Kidney (tissue), 14 donors: ENCODE data around the gene ZNF587B. TPM values are rescaled to one million over a fixed set of nuclear protein-coding genes. Genes with fewer than 3 reads are reported as not detected.
"Not testable (repeated sequence)": the region's sequence is repeated elsewhere in the genome, so short reads cannot be mapped to it uniquely, and the experiment has no call there.

Source experiments
- DNase-seq, 5 donors: peaks; one replicate each; pipeline ENCODE4 v3.0.0-alpha.2; 2013 to 2020
- FAIRE-seq: peaks from 2 replicates; lab custom pipeline; 2012; peaks lifted over from hg19 to GRCh38; lab: Jason Lieb, UNC
- H3K27ac ChIP-seq, 2 donors: one replicate each; pipeline ENCODE4 v1.7.0; 2013; ENCODE audit warnings: low read depth in 2 of 2, low read length in 2 of 2, inconsistent platforms in 1 of 2
- H3K27me3 ChIP-seq: one replicate; pipeline ENCODE4 v1.7.1; 2013; ENCODE audit warnings: low read length, inconsistent platforms; ENCODE audit not compliant: control insufficient read depth, insufficient read depth
- H3K36me3 ChIP-seq, 3 donors: one replicate each; pipeline versions ENCODE4 v1.7.0 to v1.7.1; 2013; ENCODE audit warnings: low read length in 3 of 3, control low read depth in 1 of 3, inconsistent platforms in 1 of 3; ENCODE audit not compliant: insufficient read depth in 3 of 3, control insufficient read depth in 2 of 3
- H3K4me1 ChIP-seq, 3 donors: one replicate each; pipeline versions ENCODE4 v1.7.0 to v1.7.1; 2013; ENCODE audit warnings: low read length in 3 of 3, inconsistent platforms in 1 of 3, low read depth in 1 of 3; ENCODE audit not compliant: control insufficient read depth in 2 of 3, insufficient read depth in 2 of 3
- H3K4me3 ChIP-seq, 3 donors: one replicate each; pipeline versions ENCODE4 v1.7.0 to v1.8.1; 2013; ENCODE audit warnings: low read length in 3 of 3, control low read depth in 1 of 3, inconsistent platforms in 1 of 3
- H3K9ac ChIP-seq, 3 donors: one replicate each; pipeline versions ENCODE4 v1.7.0 to v1.7.1; 2013; ENCODE audit warnings: low read length in 3 of 3, control low read depth in 1 of 3, inconsistent platforms in 1 of 3
- H3K9me3 ChIP-seq, 3 donors: one replicate each; pipeline versions ENCODE4 v1.7.0 to v1.7.1; 2013; ENCODE audit warnings: low read length in 3 of 3, control low read depth in 1 of 3, inconsistent platforms in 1 of 3; ENCODE audit not compliant: control insufficient read depth in 2 of 3, insufficient read depth in 1 of 3
- intact Hi-C: fragments of 100-400 bp; cut with DNase I; formaldehyde crosslinking; loops from one replicate; pipeline ENCODE4 v1.11.1; 2022
- polyA plus RNA-seq: library from polyadenylated mRNA; stranded (reverse); fragments of 350-450 nt; fragmentation: Illumina TruSeq; extraction: RNeasy Lipid Tissue Mini Kit (QIAGEN cat#74804); gene quantifications from one replicate; pipeline ENCODE4 v1.2.3, GENCODE V29; 2014; ENCODE audit warnings: low read depth, low replicate concordance; ENCODE audit not compliant: insufficient read depth
- total RNA-seq: library from RNA; stranded (reverse); fragmentation: NEBNext Ultra II Directional; extraction: Animal tissue kit (Norgen Biotek cat#: 25700); gene quantifications from one replicate; pipeline ENCODE4 v1.2.1, GENCODE V29; 2021
- TF ChIP-seq, protein P1 (sequence below): IDR thresholded peaks from 3 replicates; pipeline ENCODE4 v1.5.1; 2012; ENCODE audit warnings: mild to moderate bottlenecking, moderate library complexity, borderline replicate concordance; ENCODE audit not compliant: insufficient read depth; ENCODE audit errors: extremely low read depth
- donor health status: control.
- donor health status: control.
- donor health status: control.
- donor health status: control.
- donor health status: control.
- donor health status: DM: yes; HTN: yes; CAD: no.
- donor health status: Normal renal cell carcinoma (clear cell type).

The ZNF587B gene
- total and polyA plus RNA-seq, 2 donors from 2014 or later, result 5.1 to 23.6 TPM

DNA sequence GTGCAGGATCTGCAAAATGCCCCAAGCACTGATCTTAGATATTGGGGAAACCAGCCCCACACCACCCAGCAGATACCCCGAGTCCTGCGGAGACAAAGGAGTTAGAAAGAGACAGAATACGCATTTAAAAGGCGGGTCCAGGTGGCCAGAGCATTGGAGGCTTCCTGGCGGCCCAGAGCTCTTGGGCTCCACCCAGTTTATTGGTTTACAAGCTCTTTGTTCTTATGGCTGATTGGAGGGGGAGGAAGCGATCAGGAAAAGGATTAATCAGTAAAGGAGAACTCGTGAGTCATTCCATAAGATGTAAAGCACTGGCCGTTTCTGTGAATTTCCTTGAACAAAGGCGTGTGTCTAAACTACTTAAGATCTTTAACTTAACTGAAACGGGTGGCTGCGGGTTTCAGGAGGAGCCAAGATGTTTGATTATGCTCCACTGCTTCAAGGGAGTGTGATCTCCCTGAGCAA lies 20.5 kb downstream of the ZNF587B start:
- intact Hi-C loops, result no loop called here
- peaks cover 0 to 1% (median 0%) of the 10 kb centered on the region in 3 donors for H3K36me3 ChIP-seq
- H3K9ac ChIP-seq, result peak overlapping the region; percentile 63 to 93 (median 90)
- DNase-seq, result peak in 4 of 5 donors; percentile 50 to 75 (median 62)
- H3K4me3 ChIP-seq, result peak overlapping the region; percentile 74 to 95 (median 94)
- no peak for FAIRE-seq
- H3K9me3 ChIP-seq, result no peaks in the 10 kb centered on the region
- H3K27ac ChIP-seq, result peak overlapping the region in 1 of 2 donors; percentile 69
- TF ChIP-seq, protein P1, sequence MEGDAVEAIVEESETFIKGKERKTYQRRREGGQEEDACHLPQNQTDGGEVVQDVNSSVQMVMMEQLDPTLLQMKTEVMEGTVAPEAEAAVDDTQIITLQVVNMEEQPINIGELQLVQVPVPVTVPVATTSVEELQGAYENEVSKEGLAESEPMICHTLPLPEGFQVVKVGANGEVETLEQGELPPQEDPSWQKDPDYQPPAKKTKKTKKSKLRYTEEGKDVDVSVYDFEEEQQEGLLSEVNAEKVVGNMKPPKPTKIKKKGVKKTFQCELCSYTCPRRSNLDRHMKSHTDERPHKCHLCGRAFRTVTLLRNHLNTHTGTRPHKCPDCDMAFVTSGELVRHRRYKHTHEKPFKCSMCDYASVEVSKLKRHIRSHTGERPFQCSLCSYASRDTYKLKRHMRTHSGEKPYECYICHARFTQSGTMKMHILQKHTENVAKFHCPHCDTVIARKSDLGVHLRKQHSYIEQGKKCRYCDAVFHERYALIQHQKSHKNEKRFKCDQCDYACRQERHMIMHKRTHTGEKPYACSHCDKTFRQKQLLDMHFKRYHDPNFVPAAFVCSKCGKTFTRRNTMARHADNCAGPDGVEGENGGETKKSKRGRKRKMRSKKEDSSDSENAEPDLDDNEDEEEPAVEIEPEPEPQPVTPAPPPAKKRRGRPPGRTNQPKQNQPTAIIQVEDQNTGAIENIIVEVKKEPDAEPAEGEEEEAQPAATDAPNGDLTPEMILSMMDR, result no peak
- H3K4me1 ChIP-seq, result peaks cover 0 to 9% (median 3%) of the 10 kb centered on the region in 3 donors
- H3K27me3 ChIP-seq, result no peaks in the 10 kb centered on the region

DNA sequence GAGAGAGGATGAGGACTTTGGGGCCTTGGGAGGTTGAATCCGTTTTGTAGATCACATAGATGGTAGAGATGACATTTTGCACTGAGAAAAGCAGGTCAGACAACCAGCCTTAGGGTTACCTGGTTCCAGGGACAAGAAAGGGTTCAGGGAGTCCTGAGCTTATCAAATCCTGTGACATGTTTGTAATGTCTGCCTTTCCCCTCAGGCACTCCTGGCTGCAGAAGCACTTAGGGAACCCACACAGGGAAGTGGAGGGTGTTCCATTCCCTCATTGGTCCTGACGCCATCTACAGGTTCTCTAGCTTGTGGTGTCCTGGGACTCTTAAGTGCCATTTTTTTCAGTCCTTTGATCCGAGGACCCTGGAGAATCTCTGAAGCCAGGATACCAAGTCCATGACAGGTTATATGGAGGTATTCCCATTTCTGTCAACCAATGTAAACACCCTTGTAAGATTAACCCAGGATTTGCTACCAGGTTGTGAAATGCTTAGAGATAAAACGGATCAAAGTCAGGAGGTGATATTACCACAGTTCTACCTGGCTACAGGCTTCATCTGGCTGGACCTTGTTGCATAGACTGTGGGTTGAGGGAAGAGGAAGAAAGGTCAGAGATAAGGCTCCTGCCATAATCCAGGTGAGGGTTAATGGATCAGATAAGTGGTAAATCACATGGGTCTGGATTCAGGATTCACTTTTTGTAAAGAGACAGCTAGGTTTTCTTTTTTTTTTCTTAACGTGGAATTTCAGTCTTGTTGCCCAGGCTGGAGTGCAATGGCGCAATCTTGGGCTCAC lies 21.9 kb downstream of the ZNF587B start:
- H3K36me3 ChIP-seq, H3K9ac ChIP-seq, H3K4me1 ChIP-seq, intact Hi-C loops, H3K9me3 ChIP-seq, FAIRE-seq, H3K27me3 ChIP-seq, DNase-seq, H3K4me3 ChIP-seq, H3K27ac ChIP-seq: not testable (repeated sequence)

DNA sequence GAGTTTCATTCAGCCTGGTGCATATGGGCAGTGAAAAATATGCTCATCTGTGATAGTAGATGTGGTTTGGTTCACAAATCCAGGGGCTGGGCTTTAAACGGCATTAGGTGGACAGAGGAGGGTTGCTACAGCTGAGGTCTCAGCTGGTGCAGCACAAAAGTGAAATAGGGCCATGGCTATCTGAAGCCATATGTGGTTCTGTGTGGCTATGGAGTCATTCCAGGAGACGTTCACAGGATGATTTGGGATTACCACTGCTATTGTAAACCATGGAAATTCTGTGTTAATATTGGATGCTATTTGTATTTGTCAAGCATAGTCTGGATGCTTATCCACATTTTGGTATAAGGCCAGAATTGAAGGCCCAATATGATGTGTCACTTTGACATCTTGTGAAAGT lies 24.0 kb downstream of the ZNF587B start:
- H3K36me3 ChIP-seq, H3K9me3 ChIP-seq, H3K4me1 ChIP-seq, H3K9ac ChIP-seq, H3K27ac ChIP-seq, H3K27me3 ChIP-seq, FAIRE-seq, DNase-seq, intact Hi-C loops, H3K4me3 ChIP-seq: not testable (repeated sequence)

DNA sequence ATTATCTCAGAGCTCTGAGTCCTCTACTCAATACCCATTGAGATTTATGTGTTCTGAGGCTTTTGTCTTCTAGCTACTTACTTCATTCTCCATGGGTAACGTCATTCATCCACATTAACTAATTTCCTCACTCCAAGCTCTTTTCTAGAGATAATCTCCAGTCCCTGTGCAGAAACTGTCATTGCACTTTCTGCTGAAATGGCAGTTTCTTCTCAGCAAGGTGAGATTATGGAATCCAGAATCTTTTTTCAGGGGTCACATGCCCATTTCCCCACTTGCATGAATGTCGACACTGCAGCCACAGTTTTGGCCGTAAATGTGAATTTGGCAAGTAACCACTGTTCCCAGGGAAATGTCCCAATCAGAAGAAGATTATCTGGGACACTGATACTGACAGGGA lies 32.3 kb downstream of the ZNF587B start:
- H3K4me1 ChIP-seq, H3K9ac ChIP-seq, H3K27me3 ChIP-seq, H3K27ac ChIP-seq, H3K9me3 ChIP-seq, DNase-seq, H3K4me3 ChIP-seq, FAIRE-seq, intact Hi-C loops: not testable (repeated sequence)
- H3K36me3 ChIP-seq, result peaks cover 13 to 53% (median 17%) of the 10 kb centered on the region in 3 donors

DNA sequence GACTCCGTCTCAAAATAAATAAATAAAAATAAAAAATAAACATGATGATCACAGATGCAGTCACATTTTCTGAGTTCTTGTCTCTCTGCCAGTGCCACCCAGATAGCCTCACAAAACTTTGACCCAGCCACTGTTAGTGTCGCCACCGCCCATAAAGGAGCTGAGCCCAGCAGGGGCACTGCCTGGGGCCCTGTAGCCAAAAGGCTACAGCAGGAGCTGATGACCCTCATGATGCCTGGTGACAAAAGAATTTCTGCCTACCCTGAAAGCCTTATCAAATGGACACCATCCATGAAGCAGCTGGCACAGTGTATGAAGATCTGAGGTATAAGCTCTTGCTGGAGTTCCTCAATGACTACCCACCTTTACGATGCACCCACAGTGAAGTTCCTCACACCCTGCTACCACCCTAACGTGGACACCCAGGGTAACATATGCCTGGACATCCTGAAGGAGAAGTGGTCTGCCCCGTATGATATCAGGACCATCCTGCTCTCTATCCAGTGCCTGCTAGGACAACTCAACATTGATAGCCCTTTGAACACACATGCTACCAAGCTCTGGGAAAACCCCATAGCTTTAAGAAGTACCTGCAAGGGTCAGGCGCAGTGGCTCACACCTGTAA lies 37.9 kb downstream of the ZNF587B start:
- H3K36me3 ChIP-seq, result peaks cover 8 to 36% (median 12%) of the 10 kb centered on the region in 3 donors
- no peaks in the 10 kb centered on the region for H3K27me3 ChIP-seq
- no peaks in the 10 kb centered on the region for H3K4me1 ChIP-seq
- TF ChIP-seq, protein P1, result no peak
- no peak for DNase-seq
- H3K9me3 ChIP-seq, result peaks cover 4 to 20% (median 7%) of the 10 kb centered on the region in 3 donors
- intact Hi-C loops, result no loop called here
- H3K4me3 ChIP-seq, result no peak overlapping the region
- no peak for FAIRE-seq
- H3K9ac ChIP-seq, result no peak overlapping the region
- no peak overlapping the region for H3K27ac ChIP-seq

DNA sequence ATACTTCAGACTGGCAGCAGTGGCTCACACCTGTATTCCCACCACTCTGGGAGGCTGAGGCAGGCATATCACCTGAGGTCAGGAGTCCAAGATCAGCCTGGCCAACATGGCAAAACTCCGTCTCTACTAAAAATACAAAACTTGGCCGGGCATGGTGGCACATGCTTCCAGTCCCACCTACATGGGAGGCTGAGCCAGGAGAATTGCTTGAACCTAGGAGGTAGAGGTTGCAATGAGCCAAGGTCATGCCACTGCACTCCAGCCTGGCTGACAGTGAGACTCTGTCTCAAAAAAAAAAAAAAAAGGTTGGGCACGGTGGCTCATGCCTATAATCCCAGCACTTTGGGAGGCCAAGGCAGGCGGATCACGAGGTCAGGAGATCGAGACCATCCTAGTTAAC lies 39.6 kb downstream of the ZNF587B start:
- FAIRE-seq, H3K27me3 ChIP-seq, intact Hi-C loops, H3K9ac ChIP-seq, DNase-seq, H3K27ac ChIP-seq, H3K4me1 ChIP-seq, H3K4me3 ChIP-seq: not testable (repeated sequence)
- Histone ChIP-seq H3K36me3 (peaks cover 13 to 39% (median 16%) of the 10 kb centered on the region in 3 donors), H3K9me3 (peaks cover 9 to 36% (median 15%) of the 10 kb centered on the region in 3 donors)
